Fibroblast of lung (primary cell): Measurements from ENCODE around the gene PROX2. TPM values are rescaled to one million over a fixed set of nuclear protein-coding genes. Genes with fewer than 3 reads are reported as not detected.

Experiments
- DNase-seq, 2 donors: peaks; one replicate each; pipeline versions ENCODE4 v3.0.0 to v3.0.0-alpha.2; 2010; ENCODE audit warnings: low read depth in 2 of 2
- H2AFZ ChIP-seq: 2 replicates; pipeline ENCODE4 v1.5.1; 2012; ENCODE audit warnings: low read length, control low read depth, inconsistent platforms
- H3K27ac ChIP-seq: 2 replicates; pipeline ENCODE4 v1.5.1; 2011; ENCODE audit warnings: low read length, control low read depth; ENCODE audit not compliant: insufficient read depth
- H3K27me3 ChIP-seq: 2 replicates; pipeline ENCODE4 v1.5.1; 2011; ENCODE audit warnings: mild to moderate bottlenecking, low read length; ENCODE audit not compliant: control insufficient read depth, insufficient read depth
- H3K36me3 ChIP-seq: 2 replicates; pipeline ENCODE4 v1.5.1; 2011; ENCODE audit warnings: low read length; ENCODE audit not compliant: control insufficient read depth, insufficient read depth
- H3K4me1 ChIP-seq: 2 replicates; pipeline ENCODE4 v1.5.1; 2011; ENCODE audit warnings: low read length; ENCODE audit not compliant: control insufficient read depth, insufficient read depth; ENCODE audit errors: extremely low read depth
- H3K4me2 ChIP-seq: 2 replicates; pipeline ENCODE4 v1.5.1; 2011; ENCODE audit warnings: low read length, control low read depth; ENCODE audit not compliant: insufficient read depth; ENCODE audit errors: extremely low read depth
- H3K4me3 ChIP-seq, 4 experiments: fragments of 200-600 bp in 1 of 4; sonication (generic) in 1 of 4; replicated peaks in 1 of 4; 2 replicates each; pipeline ENCODE4 v1.5.1; 2011 to 2016; ENCODE audit warnings: low read length in 4 of 4, low read depth in 3 of 4, mild to moderate bottlenecking in 3 of 4, control low read depth in 2 of 4, inconsistent platforms in 1 of 4, mixed read lengths in 1 of 4; ENCODE audit not compliant: insufficient read depth in 1 of 4; ENCODE audit errors: control extremely low read depth in 1 of 4
- H3K79me2 ChIP-seq: 2 replicates; pipeline ENCODE4 v1.5.1; 2012; ENCODE audit warnings: mild to moderate bottlenecking, low read length, inconsistent platforms; ENCODE audit not compliant: control insufficient read depth, insufficient read depth
- H3K9ac ChIP-seq: 2 replicates; pipeline ENCODE4 v1.5.1; 2011; ENCODE audit warnings: mild to moderate bottlenecking, low read length, control low read depth; ENCODE audit not compliant: insufficient read depth
- H3K9me3 ChIP-seq: 2 replicates; pipeline ENCODE4 v1.5.1; 2012; ENCODE audit warnings: low read depth, low read length; ENCODE audit not compliant: control insufficient read depth, insufficient read depth
- H4K20me1 ChIP-seq: 2 replicates; pipeline ENCODE4 v1.5.1; 2011; ENCODE audit warnings: low read length; ENCODE audit not compliant: control insufficient read depth, insufficient read depth; ENCODE audit errors: extremely low read depth
- CTCF ChIP-seq, 2 donors: IDR thresholded peaks in 1 of 2; conservative IDR thresholded peaks in 1 of 2; 1 replicate in 1 of 2; 2 replicates in 1 of 2; pipeline ENCODE4 v1.5.1; 2011 to 2012; ENCODE audit warnings: low read length in 2 of 2, control low read depth in 1 of 2, inconsistent platforms in 1 of 2, low read depth in 1 of 2, mild to moderate bottlenecking in 1 of 2
- EZH2 ChIP-seq: IDR thresholded peaks from 2 replicates; pipeline ENCODE4 v1.5.1; 2012; ENCODE audit warnings: low read length, control low read depth, mild to moderate bottlenecking; ENCODE audit errors: missing control alignments
- polyA plus RNA-seq, 2 donors: library from polyadenylated mRNA; depleted of rRNA in 1 of 2; stranded (reverse) in 1 of 2; unstranded in 1 of 2; fragments of >200 nt; gene quantifications; 2 replicates each; pipeline ENCODE4 v1.2.1, GENCODE V29; 2011 to 2012; ENCODE audit warnings: missing spikeins in 1 of 2
- total RNA-seq: library from RNA; depleted of rRNA; stranded (reverse); fragments of >200 nt; gene quantifications from 2 replicates; pipeline ENCODE4 v1.2.1, GENCODE V29; 2014

Gene PROX2
- total and polyA plus RNA-seq, 2 donors (not counting 1 experiment from before 2014, with no cell fraction given) = 0.01 TPM; not detected in 1

GRCh38 chr14:74891870-74892269, 15.9 kb upstream of the PROX2 start:
- Histone ChIP-seq H3K4me3 (no peak overlapping the region), H3K79me2 (peaks cover 31% of the 10 kb centered on the region), H3K4me1 (peaks cover 5% of the 10 kb centered on the region), H3K9me3 (no peaks in the 10 kb centered on the region), H2AFZ (no peak overlapping the region), H3K9ac (no peak overlapping the region), H3K36me3 (peaks cover 29% of the 10 kb centered on the region), H4K20me1 (no peaks in the 10 kb centered on the region), H3K27me3 (no peaks in the 10 kb centered on the region), H3K4me2 (no peak overlapping the region), H3K27ac (no peak overlapping the region)
- peak in 1 of 2 donors; percentile 63 for DNase-seq
- TF ChIP-seq EZH2 = no peak
- TF ChIP-seq CTCF (conservative IDR thresholded peaks at IDR 0.05 in 1 of 2, IDR thresholded peaks at IDR 0.05 in 1 of 2; ENCODE audit: low read depth in 1 of 2, low read length in 2 of 2) = no peak

- Histone ChIP-seq H3K4me1 (peaks cover 16% of the 10 kb centered on the region), H3K27ac (no peak overlapping the region), H3K4me3 (no peak overlapping the region), H3K9ac (no peak overlapping the region), H3K4me2 (no peak overlapping the region), H3K9me3 (no peaks in the 10 kb centered on the region), H4K20me1 (no peaks in the 10 kb centered on the region), H3K36me3 (peaks cover 25% of the 10 kb centered on the region), H3K79me2 (peaks cover 41% of the 10 kb centered on the region), H3K27me3 (no peaks in the 10 kb centered on the region), H2AFZ (no peak overlapping the region)
- TF ChIP-seq EZH2 (no peak), CTCF (conservative IDR thresholded peaks at IDR 0.05 in 1 of 2, IDR thresholded peaks at IDR 0.05 in 1 of 2; ENCODE audit: low read depth in 1 of 2, low read length in 2 of 2) (no peak)
- no peak for DNase-seq
Observed at GRCh38 chr14:74890262-74890661, 14.3 kb upstream of the PROX2 start.

- no peaks in the 10 kb centered on the region for H4K20me1 ChIP-seq
- peaks cover 29% of the 10 kb centered on the region for H3K4me1 ChIP-seq
- no peak for TF ChIP-seq EZH2
- no peak for TF ChIP-seq CTCF (conservative IDR thresholded peaks at IDR 0.05 in 1 of 2, IDR thresholded peaks at IDR 0.05 in 1 of 2; ENCODE audit: low read depth in 1 of 2, low read length in 2 of 2)
- H3K9me3 ChIP-seq = no peaks in the 10 kb centered on the region
- peaks cover 59% of the 10 kb centered on the region for H3K79me2 ChIP-seq
- no peak overlapping the region for H3K9ac ChIP-seq
- peak in 1 of 2 donors; percentile 48 for DNase-seq
- peaks cover 23% of the 10 kb centered on the region for H3K36me3 ChIP-seq
- no peak overlapping the region for H3K4me2 ChIP-seq
- no peak overlapping the region for H3K27ac ChIP-seq
- H3K4me3 ChIP-seq = no peak overlapping the region
- no peak overlapping the region for H2AFZ ChIP-seq
- H3K27me3 ChIP-seq = no peaks in the 10 kb centered on the region
Observed at GRCh38 chr14:74888164-74889158, 12.5 kb upstream of the PROX2 start.
